PC-3 (cell line): Measurements from ENCODE around the gene CD4. TPM values are rescaled to one million over a fixed set of nuclear protein-coding genes. Genes with fewer than 3 reads are reported as not detected.

Experiments used
- ATAC-seq: fragments of 200-7000 bp; cut with Tn5 transposase; 2 replicates; pipeline ENCODE4 v1.9.1; 2020; ENCODE audit warnings: mild to moderate bottlenecking, moderate library complexity
- BruUV-seq: library from RNA; stranded (reverse); fragments of 400-500 nt; replicated peaks from 2 replicates; lab custom pipeline; 2021; lab: Mats Ljungman, UMichigan
- CTCF ChIA-PET: fragments of 300-600 bp; sonication (Branson Sonifier 250); formaldehyde crosslinking; loops from one replicate; lab custom pipeline; 2022; ENCODE audit warnings: antibody characterized with exemption; lab: Charles Lee
- POLR2A ChIA-PET: fragments of 300-600 bp; sonication (Branson Sonifier 250); formaldehyde crosslinking; loops from one replicate; lab custom pipeline; 2022; ENCODE audit warnings: antibody characterized with exemption; ENCODE audit not compliant: unreplicated experiment; lab: Charles Lee
- DNase-seq: peaks from one replicate; pipeline ENCODE4 v3.0.0-alpha.2; 2015
- H2AFZ ChIP-seq: fragments of 300-600 bp; sonication (generic); 2 replicates; pipeline ENCODE4 v1.6.0; 2016; ENCODE audit warnings: antibody characterized with exemption, low read length
- H3F3A ChIP-seq: fragments of 300-600 bp; sonication (generic); one replicate; pipeline ENCODE4 v1.6.0; 2017; ENCODE audit warnings: antibody characterized with exemption, low read length, control low read depth, mild to moderate bottlenecking; ENCODE audit not compliant: unreplicated experiment
- H3K27ac ChIP-seq: fragments of 300-600 bp; sonication (generic); 2 replicates; pipeline ENCODE4 v1.5.1; 2016; ENCODE audit warnings: mild to moderate bottlenecking, low read length
- H3K27me3 ChIP-seq: fragments of 300-600 bp; sonication (generic); 2 replicates; pipeline ENCODE4 v1.6.1; 2016; ENCODE audit warnings: low read length, mixed read lengths
- H3K36me3 ChIP-seq: fragments of 300-600 bp; sonication (generic); 2 replicates; pipeline ENCODE4 v1.6.1; 2016; ENCODE audit warnings: low read depth, mixed run types, low read length, mixed read lengths
- H3K4me1 ChIP-seq: fragments of 300-600 bp; sonication (generic); 2 replicates; pipeline ENCODE4 v1.5.1; 2016; ENCODE audit warnings: low read length; ENCODE audit not compliant: insufficient read depth
- H3K4me2 ChIP-seq: fragments of 300-600 bp; sonication (generic); 2 replicates; pipeline ENCODE4 v1.6.0; 2016; ENCODE audit warnings: low read length
- H3K4me3 ChIP-seq: fragments of 300-600 bp; sonication (generic); 2 replicates; pipeline ENCODE4 v1.5.1; 2016; ENCODE audit warnings: mild to moderate bottlenecking, low read length, mixed read lengths
- H3K79me2 ChIP-seq: fragments of 300-600 bp; sonication (generic); 2 replicates; pipeline ENCODE4 v1.6.1; 2017; ENCODE audit warnings: low read length, mixed read lengths
- H3K9ac ChIP-seq: fragments of 300-600 bp; sonication (generic); 2 replicates; pipeline ENCODE4 v1.6.0; 2016; ENCODE audit warnings: mild to moderate bottlenecking, low read length
- H3K9me2 ChIP-seq: fragments of 300-600 bp; sonication (generic); replicated peaks from 2 replicates; pipeline ENCODE4 v1.6.1; 2016; ENCODE audit warnings: mixed run types, low read length, mixed read lengths
- H3K9me3 ChIP-seq: fragments of 300-600 bp; sonication (generic); 2 replicates; pipeline ENCODE4 v1.6.1; 2016; ENCODE audit warnings: low read length, mixed read lengths
- H4K20me1 ChIP-seq: fragments of 300-600 bp; sonication (generic); 2 replicates; pipeline ENCODE4 v1.6.1; 2016; ENCODE audit warnings: low read length, mixed read lengths
- CTCF ChIP-seq: fragments of 300-600 bp; sonication (generic); conservative IDR thresholded peaks from 2 replicates; pipeline ENCODE4 v1.5.1; 2017; ENCODE audit warnings: antibody characterized with exemption, low read depth, mild to moderate bottlenecking, low read length
- EZH2 ChIP-seq: fragments of 300-600 bp; sonication (generic); IDR thresholded peaks from one replicate; pipeline ENCODE4 v1.6.1; 2017; ENCODE audit warnings: antibody characterized with exemption, mild to moderate bottlenecking, low read length; ENCODE audit not compliant: unreplicated experiment
- EZH2phosphoT487 ChIP-seq: fragments of 300-600 bp; sonication (generic); IDR thresholded peaks from 2 replicates; pipeline ENCODE4 v1.6.1; 2018; ENCODE audit warnings: mild to moderate bottlenecking, antibody characterized with exemption, low read length, borderline replicate concordance
- intact Hi-C: fragments of 100-400 bp; cut with micrococcal nuclease; formaldehyde crosslinking; loops from 2 replicates; pipeline ENCODE4 v1.9.0; 2023
- total RNA-seq: library from RNA; depleted of rRNA; stranded (reverse); fragments of >200 nt; gene quantifications from 2 replicates; pipeline ENCODE4 v1.2.3, GENCODE V29; 2014

The CD4 gene
- total RNA-seq, 1 experiment from 2014 or later, result not detected

- Histone ChIP-seq H2AFZ (no peak overlapping the region), H3K4me1 (peaks cover 34% of the 10 kb centered on the region), H3K4me2 (peak overlapping the region; percentile 96), H3K9ac (peak overlapping the region; percentile 79; the same call in 1 of the 2 replicates), H3K9me2 (no peaks in the 10 kb centered on the region), H3K36me3 (no peaks in the 10 kb centered on the region), H4K20me1 (no peaks in the 10 kb centered on the region; the same call in 1 of the 2 replicates), H3K4me3 (peak overlapping the region; percentile 89), H3K9me3 (no peaks in the 10 kb centered on the region), H3K27me3 (no peaks in the 10 kb centered on the region), H3K27ac (no peak overlapping the region), H3F3A (no peaks in the 10 kb centered on the region), H3K79me2 (peaks cover 27% of the 10 kb centered on the region)
- ChIA-PET CTCF (no interaction called here), POLR2A (no interaction called here)
- TF ChIP-seq EZH2 (no peak), EZH2phosphoT487 (no peak), CTCF (no peak)
- DNase-seq, result no peak
- no peak for ATAC-seq
- intact Hi-C loops, result no loop called here
- BruUV-seq, result no TSS peak
Measured at GRCh38 chr12:6768437-6768914, 20.9 kb upstream of the CD4 start.

- POLR2A ChIA-PET, result no interaction called here
Measured at GRCh38 chr12:6768990-6769389, 20.3 kb upstream of the CD4 start.

More at GRCh38 chr12:6768990-6769389, 20.3 kb upstream of the CD4 start:
- H4K20me1 ChIP-seq, result no peaks in the 10 kb centered on the region; the same call in 1 of the 2 replicates
- H3K4me2 ChIP-seq, result peak overlapping the region; percentile 96
- H2AFZ ChIP-seq, result no peak overlapping the region
- CTCF ChIA-PET, result no interaction called here
- H3K27ac ChIP-seq, result no peak overlapping the region
- H3K9me2 ChIP-seq, result no peaks in the 10 kb centered on the region
- no peak overlapping the region for H3K9ac ChIP-seq
- ATAC-seq (no peak), DNase-seq (no peak)
- TF ChIP-seq EZH2 (no peak), EZH2phosphoT487 (no peak), CTCF (no peak)
- peaks cover 29% of the 10 kb centered on the region for H3K4me1 ChIP-seq
- H3K27me3 ChIP-seq, result no peaks in the 10 kb centered on the region
- H3F3A ChIP-seq, result no peaks in the 10 kb centered on the region
- intact Hi-C loops, result no loop called here
- H3K36me3 ChIP-seq, result no peaks in the 10 kb centered on the region
- H3K4me3 ChIP-seq, result peak overlapping the region; percentile 89; the same call in 1 of the 2 replicates
- peaks cover 27% of the 10 kb centered on the region for H3K79me2 ChIP-seq
- no peaks in the 10 kb centered on the region for H3K9me3 ChIP-seq
- no TSS peak for BruUV-seq
